Lower lobe of right lung (tissue), 2 donors: Measurements from ENCODE around the gene DENND5B. TPM values are rescaled to one million over a fixed set of nuclear protein-coding genes. Genes with fewer than 3 reads are reported as not detected.

Experiments used
- ATAC-seq, 2 donors: fragments of 200-7000 bp; cut with Tn5 transposase; one replicate each; pipeline ENCODE4 v1.9.1; 2020 to 2022; ENCODE audit warnings: mild to moderate bottlenecking in 2 of 2, moderate library complexity in 2 of 2
- DNase-seq: peaks from one replicate; pipeline ENCODE4 v3.0.0-alpha.2; 2020
- H3K27ac ChIP-seq: fragments of 200-600 bp; one replicate; pipeline ENCODE4 v1.8.0; 2022
- H3K27me3 ChIP-seq: fragments of 200-600 bp; one replicate; pipeline ENCODE4 v1.8.0; 2022; ENCODE audit warnings: low read depth
- H3K36me3 ChIP-seq: fragments of 200-600 bp; one replicate; pipeline ENCODE4 v1.8.0; 2022; ENCODE audit warnings: mild to moderate bottlenecking
- H3K4me1 ChIP-seq: fragments of 200-600 bp; one replicate; pipeline ENCODE4 v1.8.0; 2022
- H3K4me3 ChIP-seq: fragments of 200-600 bp; one replicate; pipeline ENCODE4 v1.8.0; 2022; ENCODE audit warnings: mild to moderate bottlenecking
- H3K9me3 ChIP-seq: fragments of 200-600 bp; one replicate; pipeline ENCODE4 v1.8.0; 2022
- CTCF ChIP-seq: fragments of 200-600 bp; IDR thresholded peaks from one replicate; pipeline ENCODE4 v1.8.0; 2022; ENCODE audit warnings: antibody characterized with exemption, mild to moderate bottlenecking
- intact Hi-C: fragments of 100-400 bp; cut with DNase I; formaldehyde crosslinking; loops from one replicate; pipeline ENCODE4 v1.11.0; 2022
- total RNA-seq: library from RNA; stranded (reverse); fragmentation: NEBNext Ultra II Directional; extraction: Animal tissue kit (Norgen Biotek cat#: 25700); gene quantifications from one replicate; pipeline ENCODE4 v1.2.1, GENCODE V29; 2021
- donor health status: DM: no; HTN: yes; CAD: no; lungs with severe emphysema.

DENND5B gene
- total RNA-seq, 1 donor from 2014 or later: 6.0 TPM

GRCh38 chr12:31527083-31527482, 63.9 kb downstream of the DENND5B start:
- H3K36me3 ChIP-seq: no peaks in the 10 kb centered on the region
- intact Hi-C loops: no loop called here
- no peaks in the 10 kb centered on the region for H3K4me1 ChIP-seq
- no peak overlapping the region for H3K4me3 ChIP-seq
- DNase-seq (no peak), ATAC-seq (no peak)
- H3K9me3 ChIP-seq: no peaks in the 10 kb centered on the region
- TF ChIP-seq CTCF: no peak
- no peak overlapping the region for H3K27ac ChIP-seq
- no peaks in the 10 kb centered on the region for H3K27me3 ChIP-seq

DNA sequence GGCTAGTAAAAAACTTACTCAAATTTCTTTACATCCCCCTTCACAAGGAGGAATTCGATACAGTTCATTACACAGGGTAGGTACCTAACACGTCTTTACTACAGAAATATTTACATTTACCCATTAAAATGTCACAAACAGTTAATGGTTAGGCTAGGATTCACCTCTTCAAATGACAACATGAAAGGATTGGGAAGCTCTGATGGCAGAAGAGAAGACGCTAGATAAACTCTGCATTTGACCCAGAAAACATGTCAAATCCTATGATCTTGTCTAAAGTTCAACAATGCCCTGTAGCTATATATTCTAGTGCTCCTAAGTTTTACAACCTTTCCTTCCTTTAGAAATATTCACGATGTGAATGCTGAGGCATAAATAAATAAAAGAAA, 64.8 kb downstream of the DENND5B start:
- ATAC-seq: no peak
- H3K36me3 ChIP-seq: no peaks in the 10 kb centered on the region
- no peak for TF ChIP-seq CTCF
- DNase-seq: no peak
- H3K27ac ChIP-seq: no peak overlapping the region
- H3K27me3 ChIP-seq: no peaks in the 10 kb centered on the region
- intact Hi-C loops: no loop called here
- no peaks in the 10 kb centered on the region for H3K9me3 ChIP-seq
- H3K4me1 ChIP-seq: no peaks in the 10 kb centered on the region
- H3K4me3 ChIP-seq: no peak overlapping the region

DNA sequence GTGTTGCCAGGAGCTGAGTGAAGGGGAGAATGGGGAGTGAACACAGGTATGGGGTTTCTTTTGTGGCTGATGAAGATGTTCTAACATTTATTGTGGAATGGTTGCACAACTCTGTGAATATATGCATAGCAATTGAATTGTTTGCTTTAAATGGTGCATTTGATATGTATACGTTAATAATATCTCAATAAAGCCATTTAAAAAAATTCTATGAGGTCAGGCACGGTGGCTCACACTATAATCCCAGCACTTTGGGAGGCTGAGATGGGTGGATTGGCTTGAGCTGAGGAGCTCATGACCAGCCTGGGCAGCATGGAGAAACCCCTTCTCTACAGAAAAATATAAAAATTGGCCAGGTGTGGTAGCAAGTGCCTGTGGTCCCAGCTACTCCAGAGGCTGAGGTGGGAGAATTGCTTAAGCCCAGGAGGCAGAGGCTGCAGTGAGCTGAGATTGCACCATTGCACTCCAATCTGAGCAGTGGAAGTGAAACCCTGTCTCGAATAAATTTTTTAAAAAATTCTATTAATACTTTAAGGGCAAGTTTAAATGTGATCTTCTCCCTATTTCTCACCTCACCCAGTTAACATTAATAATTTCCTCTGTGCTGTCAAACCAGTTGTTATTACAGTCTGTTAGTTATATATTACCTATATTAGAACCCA, 65.3 kb downstream of the DENND5B start:
- no peak for ATAC-seq
- no peaks in the 10 kb centered on the region for H3K9me3 ChIP-seq
- H3K27me3 ChIP-seq: no peaks in the 10 kb centered on the region
- no peak overlapping the region for H3K4me3 ChIP-seq
- intact Hi-C loops: no loop called here
- no peak for TF ChIP-seq CTCF
- H3K4me1 ChIP-seq: no peaks in the 10 kb centered on the region
- DNase-seq: no peak
- H3K27ac ChIP-seq: no peak overlapping the region
- H3K36me3 ChIP-seq: no peaks in the 10 kb centered on the region

DNA sequence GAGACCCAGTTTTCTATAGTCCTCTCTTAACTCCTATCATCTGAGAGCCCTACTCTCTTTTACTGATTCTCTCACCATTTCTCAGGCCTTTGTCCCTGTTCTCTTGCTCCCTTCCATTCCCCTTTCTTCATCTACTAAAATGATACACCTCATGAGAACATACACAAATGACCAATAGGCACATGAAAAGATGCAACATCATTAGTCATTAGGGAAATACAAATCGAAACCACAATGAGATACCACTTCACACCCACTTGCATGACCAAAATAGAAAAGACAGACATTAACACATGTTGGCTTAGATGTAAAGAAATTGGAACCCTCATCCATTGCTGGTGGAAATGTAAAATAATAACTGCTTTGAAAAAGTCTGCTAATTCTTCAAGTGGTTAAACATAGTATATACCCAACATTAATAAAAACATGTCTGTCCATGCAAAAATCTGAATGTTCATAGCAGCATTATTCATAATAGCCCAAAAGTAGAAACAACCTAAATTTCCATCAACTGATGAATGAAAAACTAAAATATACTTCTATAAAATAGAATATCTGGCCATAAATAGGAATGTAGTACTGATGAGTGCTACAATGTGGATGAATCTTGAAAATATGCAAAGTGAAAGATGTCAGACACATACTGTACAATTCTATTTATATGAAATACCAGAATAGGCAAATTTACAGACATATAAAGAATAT, 66.0 kb downstream of the DENND5B start:
- Histone ChIP-seq H3K4me3 (no peak overlapping the region), H3K36me3 (no peaks in the 10 kb centered on the region), H3K27ac (no peak overlapping the region), H3K9me3 (no peaks in the 10 kb centered on the region), H3K4me1 (no peaks in the 10 kb centered on the region), H3K27me3 (no peaks in the 10 kb centered on the region)
- intact Hi-C loops: no loop called here
- no peak for TF ChIP-seq CTCF
- no peak for DNase-seq
- ATAC-seq: no peak

- ATAC-seq: no peak
- no peak overlapping the region for H3K4me3 ChIP-seq
- H3K27me3 ChIP-seq: no peaks in the 10 kb centered on the region
- no peak for TF ChIP-seq CTCF
- no peak overlapping the region for H3K27ac ChIP-seq
- H3K36me3 ChIP-seq: no peaks in the 10 kb centered on the region
- DNase-seq: no peak
- intact Hi-C loops: no loop called here
- peaks cover 9% of the 10 kb centered on the region for H3K4me1 ChIP-seq
- H3K9me3 ChIP-seq: no peaks in the 10 kb centered on the region
Observed at GRCh38 chr12:31523306-31523705, 67.6 kb downstream of the DENND5B start.
